ENCODE data around the gene RTN4.
"Not testable (repeated sequence)": the region's sequence is repeated elsewhere in the genome, so short reads cannot be mapped to it uniquely, and the experiment has no call there.

DNA sequence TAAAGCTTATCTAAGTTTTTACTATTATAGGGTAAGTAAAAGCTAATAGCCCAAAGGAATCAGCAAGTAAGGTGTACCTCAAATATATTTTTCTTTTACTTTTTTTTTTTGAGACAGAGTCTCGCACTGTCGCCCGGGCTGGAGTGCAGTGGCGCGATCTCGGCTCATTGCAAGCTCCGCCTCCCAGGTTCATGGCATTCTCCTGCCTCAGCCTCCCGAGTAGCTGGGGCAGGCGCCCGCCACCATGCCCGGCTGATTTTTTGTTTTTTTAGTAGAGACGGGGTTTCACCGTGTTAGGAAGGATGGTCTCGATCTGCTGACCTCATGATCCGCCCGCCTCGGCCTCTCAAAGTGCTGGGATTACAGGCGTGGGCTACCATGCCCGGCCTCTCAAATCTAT lies 59.6 kb downstream of the RTN4 start:
- TF ChIP-seq, protein P1, sequence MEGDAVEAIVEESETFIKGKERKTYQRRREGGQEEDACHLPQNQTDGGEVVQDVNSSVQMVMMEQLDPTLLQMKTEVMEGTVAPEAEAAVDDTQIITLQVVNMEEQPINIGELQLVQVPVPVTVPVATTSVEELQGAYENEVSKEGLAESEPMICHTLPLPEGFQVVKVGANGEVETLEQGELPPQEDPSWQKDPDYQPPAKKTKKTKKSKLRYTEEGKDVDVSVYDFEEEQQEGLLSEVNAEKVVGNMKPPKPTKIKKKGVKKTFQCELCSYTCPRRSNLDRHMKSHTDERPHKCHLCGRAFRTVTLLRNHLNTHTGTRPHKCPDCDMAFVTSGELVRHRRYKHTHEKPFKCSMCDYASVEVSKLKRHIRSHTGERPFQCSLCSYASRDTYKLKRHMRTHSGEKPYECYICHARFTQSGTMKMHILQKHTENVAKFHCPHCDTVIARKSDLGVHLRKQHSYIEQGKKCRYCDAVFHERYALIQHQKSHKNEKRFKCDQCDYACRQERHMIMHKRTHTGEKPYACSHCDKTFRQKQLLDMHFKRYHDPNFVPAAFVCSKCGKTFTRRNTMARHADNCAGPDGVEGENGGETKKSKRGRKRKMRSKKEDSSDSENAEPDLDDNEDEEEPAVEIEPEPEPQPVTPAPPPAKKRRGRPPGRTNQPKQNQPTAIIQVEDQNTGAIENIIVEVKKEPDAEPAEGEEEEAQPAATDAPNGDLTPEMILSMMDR (IDR thresholded peaks at IDR 0.05), result not testable (repeated sequence)
- TF ChIP-seq POLR2A (IDR thresholded peaks at IDR 0.05), result not testable (repeated sequence)
